Germinal center (tissue), 1 donor: ENCODE results near the gene PARD3.
A peak's percentile ranks its signal among the peaks of the same experiment; 100 is the strongest.
"Not testable (repeated sequence)": the region's sequence is repeated elsewhere in the genome, so short reads cannot be mapped to it uniquely, and the experiment has no call there.

Experiments used
- DNase-seq: peaks from one replicate; pipeline ENCODE4 v3.0.0; 2012; ENCODE audit warnings: mixed read lengths, low spot score

Gene PARD3

DNA sequence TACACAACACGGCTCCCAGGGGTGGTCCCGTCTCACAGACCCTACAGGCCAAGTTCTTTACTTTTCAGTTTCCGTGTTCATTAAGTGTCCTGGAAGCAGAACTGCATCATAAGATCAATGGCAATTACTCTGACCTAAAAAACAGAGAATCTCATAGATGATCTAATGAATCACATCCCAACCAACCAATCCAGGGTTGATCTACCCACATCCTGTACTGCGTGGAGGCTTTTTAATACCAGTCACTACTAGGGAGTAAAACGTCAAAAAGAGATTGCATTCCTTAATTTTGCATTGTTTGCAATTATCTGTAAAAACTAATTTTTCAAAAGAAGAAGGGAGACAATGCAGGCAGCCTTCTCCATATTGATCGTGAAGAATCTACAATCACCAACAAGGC is 72.6 kb downstream of the PARD3 start:
- no peak for DNase-seq

DNA sequence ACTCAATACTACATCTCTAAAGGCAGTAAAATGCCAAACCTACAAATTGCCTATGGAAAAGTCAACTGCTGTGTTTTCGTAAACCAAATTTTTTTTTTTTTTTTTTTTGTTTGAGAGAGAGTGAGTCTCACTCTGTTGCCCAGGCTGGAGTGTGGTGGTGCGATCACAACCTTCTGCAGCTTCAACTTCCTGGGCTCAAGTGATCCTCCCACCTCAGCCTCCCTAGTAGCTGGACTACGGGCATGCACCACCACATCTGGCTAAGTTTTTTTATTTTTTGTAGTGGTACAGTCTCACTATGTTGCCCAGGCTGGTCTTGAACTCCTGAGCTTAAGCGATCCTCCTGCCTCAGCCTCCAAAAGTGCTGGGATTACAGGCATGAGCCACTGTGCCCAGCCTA is 74.0 kb downstream of the PARD3 start:
- DNase-seq: not testable (repeated sequence)

DNA sequence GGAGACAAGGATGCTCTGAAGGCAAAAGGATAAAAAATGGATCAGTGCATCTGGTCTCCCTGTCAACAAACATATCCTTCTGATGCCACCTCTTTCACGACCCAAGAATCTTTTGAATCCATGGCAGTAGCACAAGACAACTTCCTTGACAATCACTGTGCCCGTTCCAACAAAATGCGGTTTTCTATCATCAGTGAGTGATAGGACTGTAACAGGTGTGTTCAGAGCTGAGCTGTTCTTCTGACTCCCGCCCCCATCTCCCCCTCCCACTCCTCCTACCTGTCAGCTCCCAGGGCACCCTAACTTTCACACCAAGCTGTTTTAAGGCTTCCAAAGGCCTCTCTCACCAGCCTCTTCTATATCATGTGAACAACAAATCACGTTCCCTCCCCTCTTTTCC is 74.8 kb downstream of the PARD3 start:
- DNase-seq: no peak

DNA sequence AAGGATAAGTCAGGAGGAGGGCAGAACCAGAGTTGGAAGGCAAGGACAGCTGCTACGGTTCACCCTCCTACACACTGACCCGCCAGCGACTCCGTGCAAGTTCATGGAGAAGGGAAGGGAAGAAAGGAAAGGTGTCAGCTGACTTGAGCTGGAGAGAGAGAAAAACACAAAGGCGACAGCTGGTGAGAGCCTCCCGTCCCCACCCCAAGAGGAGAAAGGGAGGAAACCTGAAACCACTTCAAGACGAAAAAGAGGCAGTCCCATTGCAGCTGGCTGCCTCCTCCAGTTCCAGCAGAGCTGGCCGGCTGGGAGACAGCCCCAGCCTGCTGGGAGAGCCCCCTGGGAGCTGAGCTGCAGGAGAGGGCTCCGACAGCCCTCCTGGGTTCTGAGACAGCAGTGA is 75.2 kb downstream of the PARD3 start:
- DNase-seq: no peak

DNA sequence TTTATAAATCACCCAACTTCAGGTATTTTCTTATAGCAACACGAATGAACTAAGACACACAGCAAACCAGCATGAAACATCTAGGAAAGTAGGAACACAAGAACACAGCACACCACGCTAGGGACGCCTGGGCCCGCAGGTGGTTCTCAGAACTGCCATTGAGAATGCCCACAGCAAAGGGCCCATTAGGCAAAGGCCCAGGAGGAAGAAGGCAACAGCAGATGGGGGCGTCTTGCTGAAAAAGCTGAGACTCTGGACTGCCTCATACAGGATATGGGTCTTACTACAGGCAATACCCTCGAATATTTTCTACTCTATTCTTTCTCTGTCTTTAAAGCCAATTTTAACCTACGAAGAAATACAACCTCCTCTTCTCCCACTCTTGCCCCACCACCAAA is 77.3 kb downstream of the PARD3 start:
- no peak for DNase-seq

DNA sequence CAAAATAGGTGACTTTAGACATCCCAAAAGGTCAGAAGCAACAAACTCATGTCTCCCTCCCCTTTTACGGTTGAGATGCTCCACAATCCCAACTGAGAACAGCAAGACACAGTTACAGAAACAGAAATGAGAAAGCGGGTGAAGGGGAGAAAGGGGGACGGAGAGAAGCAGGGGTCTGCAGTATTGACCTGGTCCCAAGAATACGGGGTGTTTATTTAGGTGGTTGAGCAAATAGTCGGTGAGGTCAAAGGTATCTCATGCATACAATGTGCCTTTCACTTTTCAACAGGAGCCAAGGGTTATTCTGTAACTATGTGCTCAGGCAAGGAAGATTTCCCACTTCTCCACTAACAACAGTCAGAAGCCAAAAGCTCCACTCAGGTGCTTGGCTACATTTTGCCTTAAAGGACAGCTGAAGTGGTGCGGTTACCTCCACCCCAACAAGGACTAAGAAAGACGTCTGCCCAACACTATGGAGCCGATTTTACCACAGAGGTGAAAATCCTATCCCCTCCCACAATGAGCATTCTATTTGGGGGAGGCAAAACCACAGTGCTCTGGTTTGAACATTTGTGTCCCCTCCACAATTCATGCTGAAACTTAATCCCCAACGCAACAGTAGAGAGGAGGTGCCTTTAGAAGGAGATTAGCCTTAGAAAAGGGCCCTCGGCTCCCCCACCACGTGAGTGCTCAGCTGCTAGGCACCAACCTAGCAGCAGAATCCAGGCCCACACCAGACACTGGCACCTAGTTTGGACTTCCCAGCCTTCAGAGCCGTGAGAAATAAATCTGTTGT is 77.9 kb downstream of the PARD3 start:
- no peak for DNase-seq

DNA sequence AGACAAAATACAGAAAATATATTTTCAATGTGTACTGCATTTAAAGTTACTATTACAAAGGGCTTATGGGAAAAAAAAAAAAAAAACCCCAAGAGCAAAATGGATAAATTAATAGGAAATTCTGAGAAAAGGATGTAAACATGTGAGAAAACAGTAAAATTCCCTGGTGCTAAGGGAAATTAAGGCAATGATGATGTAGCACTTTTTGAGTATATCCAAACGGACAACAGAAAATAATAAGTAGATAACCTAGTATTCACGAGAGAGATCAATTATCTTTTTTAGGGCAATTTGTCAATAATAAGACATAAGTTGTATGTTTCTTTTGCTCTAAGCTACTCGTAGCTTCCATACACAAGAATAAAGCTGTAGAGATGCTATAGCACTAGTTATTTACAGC is 80.2 kb downstream of the PARD3 start:
- DNase-seq: no peak

DNA sequence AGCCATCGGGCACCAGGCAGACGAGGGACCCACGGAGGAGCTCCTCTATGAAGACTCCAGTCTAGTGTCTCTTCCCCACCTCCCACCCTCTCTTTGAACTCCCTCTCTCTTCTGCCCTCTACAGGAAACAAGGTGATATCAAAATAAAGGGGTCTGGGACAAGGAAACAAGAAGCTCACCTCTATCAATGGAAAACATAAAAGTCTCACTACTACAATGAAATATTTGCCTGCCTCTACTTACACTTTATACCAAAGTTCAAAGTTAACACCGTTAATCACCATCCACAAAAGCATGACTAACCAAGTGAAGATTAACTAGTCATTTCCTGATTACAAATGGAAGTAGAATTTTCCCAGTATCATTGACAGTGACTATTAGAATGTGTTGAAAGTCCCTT is 82.2 kb downstream of the PARD3 start:
- peak; percentile 13 for DNase-seq

DNA sequence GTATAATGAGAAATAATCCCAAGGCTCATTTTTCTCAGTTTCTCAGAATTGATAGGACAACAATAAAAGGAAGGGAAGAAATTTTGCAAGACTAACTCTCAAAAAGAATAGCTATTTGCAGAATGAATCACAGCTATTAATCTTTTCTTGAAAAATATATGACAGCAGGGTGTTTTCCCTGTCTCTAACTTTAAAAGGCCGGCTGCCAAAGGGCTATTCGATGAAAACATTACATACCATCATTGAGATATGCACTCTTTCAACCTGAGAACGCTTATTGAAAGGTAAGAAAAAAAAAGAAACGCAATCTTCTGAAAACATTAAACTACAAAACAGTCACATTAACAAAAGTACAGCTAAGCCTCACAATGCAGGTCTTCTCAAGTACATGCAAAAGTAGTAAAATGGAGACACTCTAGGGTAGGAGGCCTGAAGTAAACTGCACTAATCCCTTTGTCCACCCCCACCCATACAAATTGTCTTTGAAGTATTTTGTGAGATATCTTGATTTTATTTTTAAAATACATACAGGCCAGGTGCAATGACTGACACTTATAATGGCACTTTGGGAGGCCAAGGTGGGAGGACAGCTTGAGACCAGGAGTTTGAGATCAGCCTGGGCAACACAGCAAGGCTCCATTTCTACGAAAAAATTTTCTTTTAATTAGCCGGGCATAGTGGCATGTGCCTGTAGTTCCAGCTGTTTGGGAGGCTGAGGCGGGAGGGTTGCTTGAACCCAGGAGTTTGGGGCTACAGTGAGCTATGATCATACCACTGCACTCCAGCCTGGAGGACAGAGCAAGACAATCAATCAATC is 83.0 kb downstream of the PARD3 start:
- DNase-seq: no peak

DNA sequence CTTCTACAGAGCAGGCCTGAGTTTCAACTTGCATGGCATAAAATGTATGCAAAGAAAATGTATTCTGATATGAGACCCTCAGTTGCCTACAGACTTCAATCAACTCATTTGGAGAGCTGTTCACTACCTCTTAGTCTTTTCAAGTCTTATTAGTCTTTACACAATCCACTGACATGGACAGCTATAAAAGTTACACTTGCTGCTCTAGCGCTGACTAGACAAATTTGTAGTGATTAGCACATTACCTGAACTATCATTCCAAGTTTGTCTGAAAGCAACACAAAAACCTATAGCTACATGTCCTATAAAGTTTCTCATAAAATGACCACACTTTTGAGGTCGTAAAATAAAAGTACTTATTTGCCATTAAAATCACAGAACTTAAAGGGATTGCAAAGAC is 83.9 kb downstream of the PARD3 start:
- no peak for DNase-seq

DNA sequence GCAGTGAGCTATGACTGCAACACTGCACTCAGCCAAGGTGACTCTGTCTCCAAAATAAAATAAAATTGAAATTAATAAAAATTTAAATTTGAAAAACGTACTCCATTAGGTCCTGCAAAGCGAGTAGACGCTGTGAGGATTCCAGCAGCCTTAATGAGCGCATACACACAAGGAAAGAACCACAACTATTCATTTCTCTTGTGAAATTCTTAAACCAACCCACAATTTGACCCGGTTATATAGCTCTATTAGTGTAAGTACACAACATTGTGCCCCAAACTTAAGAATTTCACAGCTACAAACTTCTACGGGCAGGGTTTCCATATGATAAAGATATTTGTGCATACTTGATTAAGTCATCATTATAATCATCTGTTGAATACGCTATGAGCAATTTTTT is 84.4 kb downstream of the PARD3 start:
- DNase-seq: no peak

DNA sequence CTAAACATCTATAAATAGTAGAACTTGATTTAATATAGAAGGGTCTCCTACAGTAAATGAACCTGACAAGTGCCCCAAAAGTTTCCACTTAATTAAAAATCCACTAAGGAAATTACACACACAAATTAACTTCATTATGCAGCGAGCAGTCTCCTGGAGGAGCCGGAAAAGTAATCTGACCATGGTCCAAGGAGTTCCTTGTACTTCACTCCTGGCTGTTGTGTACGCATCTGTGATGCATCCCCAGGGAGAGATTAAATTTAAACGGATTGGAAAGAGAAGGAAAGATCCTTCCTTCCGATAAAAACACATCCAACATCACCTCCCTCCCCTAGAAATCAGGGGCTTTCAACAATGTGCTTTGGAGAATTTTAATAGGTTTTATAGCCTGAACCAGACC is 85.5 kb downstream of the PARD3 start:
- no peak for DNase-seq

DNA sequence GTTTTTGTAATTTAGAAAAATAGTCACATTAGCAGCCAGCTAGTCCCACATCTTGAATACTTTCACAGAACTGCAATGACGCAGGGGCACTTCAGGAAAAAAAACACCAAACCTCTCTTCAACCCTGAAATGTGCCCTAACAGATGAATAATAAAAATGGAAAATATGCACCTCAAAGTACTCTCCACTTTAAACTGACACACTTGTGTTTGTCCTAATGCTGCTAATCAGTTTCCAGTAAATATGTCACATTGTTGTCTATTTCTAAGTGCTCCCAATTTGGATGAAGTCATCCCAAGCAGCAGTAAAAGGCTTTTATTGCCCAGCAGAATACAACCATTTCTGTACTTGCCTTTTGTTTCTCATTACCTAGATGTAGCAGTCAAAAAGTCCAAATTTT is 86.7 kb downstream of the PARD3 start:
- DNase-seq: no peak

DNA sequence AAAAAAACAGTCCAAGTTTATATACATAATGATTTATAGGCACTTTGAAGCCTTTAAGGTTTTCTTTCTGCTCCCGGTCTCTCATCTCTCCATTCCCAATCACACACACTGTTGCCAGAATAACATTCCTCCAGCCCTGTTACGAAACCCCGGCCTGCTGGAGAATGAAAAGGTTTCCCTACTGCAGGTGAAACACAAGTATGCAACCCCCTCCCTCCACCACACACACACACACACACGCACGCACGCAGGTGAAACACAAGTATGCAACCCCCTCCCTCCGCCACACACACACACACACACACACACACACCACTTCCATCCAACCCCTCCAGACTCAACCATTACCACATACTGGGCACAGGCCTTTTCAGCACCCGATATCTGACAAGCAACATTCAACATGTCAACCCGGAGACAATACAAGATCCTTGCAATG is 87.5 kb downstream of the PARD3 start:
- no peak for DNase-seq

DNA sequence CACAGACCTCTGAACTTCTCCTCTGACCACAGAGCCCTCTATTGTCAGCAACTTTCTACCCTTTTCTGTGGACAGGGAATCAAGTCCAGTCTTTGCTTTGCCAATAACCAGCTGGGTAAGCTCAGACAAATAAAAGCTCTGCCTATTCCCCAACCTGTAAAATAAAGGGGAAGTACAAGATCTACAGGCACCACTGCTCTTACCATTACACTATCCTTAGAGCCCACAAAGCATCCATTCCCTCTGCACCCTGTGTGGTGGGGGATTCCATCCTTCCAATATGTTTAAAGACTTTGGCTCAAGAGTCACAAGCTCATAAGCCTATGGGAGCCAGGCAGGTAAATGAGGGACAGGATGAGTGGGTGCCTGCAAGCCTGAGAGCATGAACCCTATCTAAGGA is 88.2 kb downstream of the PARD3 start:
- DNase-seq: no peak

DNA sequence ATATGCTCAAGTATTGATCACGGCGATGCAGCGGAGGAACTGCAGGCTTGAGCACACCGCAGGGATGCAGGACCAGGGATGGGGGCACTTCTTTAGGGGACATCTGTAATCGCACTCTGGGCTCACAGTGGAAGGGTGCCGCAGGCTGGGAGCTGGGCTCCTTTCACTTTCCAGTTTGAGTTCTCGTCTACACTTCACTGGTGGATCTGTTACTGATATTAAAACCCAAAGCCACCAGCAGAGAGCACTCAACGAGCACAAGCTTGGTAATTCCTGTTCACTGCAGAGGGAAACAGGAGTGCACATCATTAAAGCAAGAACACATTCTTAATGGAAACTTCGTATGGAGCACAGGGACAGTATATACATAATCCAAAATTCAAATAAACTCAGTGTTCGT is 91.3 kb downstream of the PARD3 start:
- DNase-seq: no peak

DNA sequence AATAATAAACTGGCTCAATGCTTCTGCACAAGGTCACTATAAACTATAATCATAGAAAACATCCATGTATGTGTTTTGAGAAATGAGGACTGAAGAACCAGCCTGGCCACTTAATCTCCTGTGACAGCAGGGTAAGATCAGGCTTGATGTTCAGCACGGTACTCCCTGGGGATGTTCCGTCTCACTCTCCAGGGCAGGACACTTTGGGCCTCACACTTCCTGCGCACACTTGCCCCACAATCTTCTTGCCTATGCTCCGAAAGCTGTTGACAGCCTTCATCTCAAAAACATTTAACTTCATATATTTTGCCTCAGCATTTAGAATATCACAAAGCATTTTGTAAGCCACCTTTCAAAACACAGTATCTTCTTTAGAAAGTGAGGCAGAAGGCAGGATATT is 92.7 kb downstream of the PARD3 start:
- no peak for DNase-seq

DNA sequence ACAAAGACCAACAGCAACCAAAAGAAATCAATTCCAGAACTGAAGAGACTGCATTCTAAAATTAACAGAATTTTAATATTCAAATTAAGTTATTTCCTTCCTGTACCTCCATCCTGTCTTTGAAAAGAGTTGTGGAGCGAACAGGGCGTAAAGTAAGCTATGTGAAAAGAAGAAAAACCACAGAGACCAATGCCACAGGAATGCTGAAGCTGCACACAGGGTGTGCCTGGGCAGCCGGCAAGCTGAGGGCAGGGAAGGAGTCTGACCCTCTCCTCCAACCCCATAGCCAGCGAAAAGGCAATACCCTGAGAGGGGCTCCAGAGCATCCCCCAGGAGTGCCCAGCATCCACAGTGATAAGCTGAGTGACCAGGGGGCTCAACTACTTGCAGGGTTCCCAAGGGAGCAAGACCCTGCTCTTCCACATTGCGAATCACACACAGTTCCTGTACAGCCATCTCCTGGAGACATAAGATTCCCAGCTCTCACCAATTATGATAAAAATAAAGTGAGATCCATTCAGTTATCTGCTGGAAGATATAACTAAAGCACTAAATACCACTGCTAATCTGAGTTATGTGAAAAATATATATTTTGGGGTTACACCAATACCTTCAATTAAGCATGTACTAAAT is 93.8 kb downstream of the PARD3 start:
- no peak for DNase-seq

DNA sequence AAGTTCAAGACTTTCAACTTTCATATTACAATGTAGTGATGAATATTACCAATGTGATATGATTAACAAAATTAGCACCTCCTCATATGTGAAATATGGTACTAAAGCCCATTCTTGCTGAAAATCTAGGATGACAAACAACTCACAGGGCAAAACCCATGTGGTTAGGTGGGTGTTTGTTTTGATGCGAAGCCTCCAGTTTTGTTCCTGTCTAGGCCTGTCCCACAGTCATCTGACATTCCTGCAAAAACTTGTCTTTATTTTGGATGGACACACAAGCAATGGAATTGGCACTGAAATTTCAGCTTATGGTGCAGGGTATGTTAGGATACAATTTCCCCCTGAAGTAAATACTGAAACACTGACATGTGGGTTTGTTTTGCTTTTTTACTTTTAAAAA is 95.3 kb downstream of the PARD3 start:
- no peak for DNase-seq

DNA sequence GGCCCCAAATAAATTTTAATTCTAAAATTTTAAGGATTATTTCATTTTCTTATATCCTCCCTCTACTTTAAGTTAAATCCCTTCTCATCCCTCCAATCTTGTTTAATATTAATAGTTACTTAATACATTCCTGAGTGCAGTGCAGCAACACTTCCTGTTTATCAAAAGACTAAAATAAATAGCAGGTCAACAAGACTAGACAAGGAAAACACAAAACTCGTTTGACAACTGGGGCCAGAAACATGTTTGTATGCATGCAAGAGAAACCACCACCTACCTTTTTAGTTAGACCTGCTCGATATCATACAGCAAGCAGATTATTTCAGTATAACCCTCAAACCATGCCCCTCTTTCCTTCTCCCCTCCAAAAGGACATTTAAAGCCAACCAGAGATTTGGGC is 95.8 kb downstream of the PARD3 start:
- DNase-seq: no peak

DNA sequence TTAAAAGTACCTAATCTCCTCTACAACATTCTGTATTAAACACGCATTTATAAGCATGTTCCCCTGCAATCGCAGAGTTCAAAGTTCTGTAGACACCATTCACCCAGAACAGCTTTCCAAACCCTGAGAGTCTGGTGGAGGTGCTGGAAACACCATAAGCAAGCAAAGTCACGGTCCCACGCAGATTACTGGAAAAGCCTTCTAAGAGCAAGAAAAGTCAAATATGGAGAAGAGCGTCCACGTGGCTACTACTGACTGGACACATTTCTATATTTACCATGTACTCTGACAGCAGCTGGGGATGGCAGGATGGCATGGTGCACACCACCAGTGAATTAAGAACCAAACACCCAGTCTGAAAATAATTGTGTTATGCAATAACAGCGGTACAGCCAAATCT is 97.7 kb downstream of the PARD3 start:
- DNase-seq: no peak

DNA sequence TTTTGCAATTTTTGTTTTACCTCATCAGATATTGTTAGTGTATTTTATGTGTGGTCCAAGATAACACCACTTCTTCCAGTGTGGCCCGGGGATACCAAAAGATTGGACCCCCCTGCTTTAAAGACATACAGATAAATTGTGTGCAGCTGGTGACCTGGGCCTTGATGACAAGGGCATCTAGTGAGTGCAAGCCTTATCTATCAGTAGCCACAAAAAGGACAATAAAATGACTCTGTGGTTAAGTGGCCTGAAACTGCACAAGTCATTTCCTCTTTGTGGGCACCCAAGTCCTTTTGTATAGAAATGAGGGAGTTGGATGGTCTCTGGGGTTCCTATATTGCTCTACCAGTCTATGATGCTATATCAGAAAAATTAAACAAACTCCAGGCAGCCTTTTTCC is 98.1 kb downstream of the PARD3 start:
- DNase-seq: no peak

DNA sequence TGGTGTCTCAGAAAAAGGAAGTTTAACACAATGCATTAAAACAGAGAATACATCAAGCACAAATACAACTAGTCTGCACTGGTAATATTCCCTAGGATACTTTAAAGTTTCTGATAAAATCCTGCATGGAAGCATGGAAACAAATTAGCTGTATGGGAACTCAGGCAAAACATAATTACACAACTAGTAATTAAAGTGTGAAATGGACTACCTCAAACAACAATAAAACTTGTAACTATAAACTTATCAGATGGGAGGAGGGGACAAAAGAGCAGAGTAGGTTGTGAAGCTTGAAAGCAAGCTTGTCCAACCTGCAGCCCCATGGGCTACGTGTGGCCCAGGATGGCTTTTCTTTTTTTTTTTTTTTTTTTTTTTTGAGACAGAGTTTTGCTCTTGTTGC is 98.9 kb downstream of the PARD3 start:
- DNase-seq: no peak
